ENCODE results near the gene ADAMTSL5. TPM values are rescaled to one million over a fixed set of nuclear protein-coding genes. Genes with fewer than 3 reads are reported as not detected.

The ADAMTSL5 gene
- total RNA-seq, 1 donor from 2014 or later, result 0.58 TPM

DNA sequence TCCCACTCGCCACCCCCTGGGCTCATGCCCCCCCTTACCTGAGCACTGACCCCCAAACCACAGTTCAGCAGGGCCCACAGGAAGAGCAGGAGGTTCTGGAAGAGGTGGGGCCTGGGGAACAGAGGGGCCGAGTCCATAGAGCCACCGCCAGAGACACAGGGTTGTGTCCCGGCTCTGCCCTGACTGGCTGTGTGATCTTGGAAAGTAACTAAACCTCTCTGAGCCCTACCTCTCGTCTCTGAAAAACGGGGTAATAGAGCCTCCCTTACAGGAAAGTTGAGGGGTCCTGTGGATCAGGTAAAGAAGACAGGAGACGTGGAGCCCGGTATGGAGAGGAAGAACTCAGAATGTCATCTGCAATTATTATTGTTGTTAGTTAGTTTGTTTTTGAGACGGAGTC lies 2.0 kb downstream of the ADAMTSL5 start:
- TF ChIP-seq CTCF (IDR thresholded peaks at IDR 0.05; ENCODE audit: insufficient read depth, low read length, poor library complexity, severe bottlenecking), result no peak
- no peak for DNase-seq (ENCODE audit: low read depth)
- Histone ChIP-seq H3K36me3 (ENCODE audit: control insufficient read depth, insufficient read depth, low read length) (no peaks in the 10 kb centered on the region), H3K4me3 (ENCODE audit: low read depth, low read length) (no peak overlapping the region), H3K27me3 (ENCODE audit: control insufficient read depth, insufficient read depth, low read length) (peaks cover 22% of the 10 kb centered on the region)

GRCh38 chr19:1510442-1510806 lies 2.4 kb downstream of the ADAMTSL5 start:
- H3K4me3 ChIP-seq (ENCODE audit: low read depth, low read length), result no peak overlapping the region
- H3K36me3 ChIP-seq (ENCODE audit: control insufficient read depth, insufficient read depth, low read length), result no peaks in the 10 kb centered on the region
- no peak for TF ChIP-seq CTCF (IDR thresholded peaks at IDR 0.05; ENCODE audit: insufficient read depth, low read length, poor library complexity, severe bottlenecking)
- peaks cover 26% of the 10 kb centered on the region for H3K27me3 ChIP-seq (ENCODE audit: control insufficient read depth, insufficient read depth, low read length)
- no peak for DNase-seq (ENCODE audit: low read depth)

DNA sequence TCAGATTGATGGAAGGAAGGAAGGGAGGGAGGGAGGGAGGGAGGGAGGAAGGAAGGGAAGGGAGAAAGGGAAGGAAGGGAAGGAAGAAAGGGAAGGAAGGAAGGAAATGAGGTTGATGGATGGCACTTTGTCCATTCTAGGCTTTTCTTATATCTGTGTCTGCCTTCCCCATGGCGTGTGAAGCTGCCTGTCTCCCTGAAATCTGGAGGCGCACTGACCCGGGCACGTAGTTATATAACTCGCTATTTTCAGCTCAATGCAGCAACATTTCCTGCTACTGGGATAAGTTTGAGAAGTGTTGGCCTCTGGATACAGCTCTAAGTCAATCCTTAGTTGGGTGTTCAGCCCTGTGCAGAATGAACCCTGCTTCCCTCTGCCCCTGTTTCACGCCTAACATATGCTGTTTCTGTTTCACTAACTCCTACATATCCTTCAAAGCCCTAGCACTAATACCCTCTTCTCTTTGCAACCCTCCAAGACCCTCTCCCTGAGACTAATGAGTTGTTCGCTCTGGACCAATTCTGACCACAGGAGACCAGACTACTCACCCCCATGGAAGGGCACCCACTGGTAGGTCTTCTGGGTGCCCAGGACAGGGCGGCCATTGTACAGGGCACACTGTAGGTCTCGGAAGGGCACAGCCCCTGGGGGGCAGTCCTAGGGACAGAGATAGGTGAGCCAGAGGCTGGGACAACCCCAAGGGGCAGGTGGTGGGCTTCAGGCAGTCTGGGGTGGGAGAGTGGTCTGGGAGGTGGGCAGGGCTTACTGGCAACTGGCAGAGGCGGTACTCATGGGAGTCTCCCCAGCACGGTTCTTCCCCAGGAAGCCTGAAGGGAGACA lies 3.0 kb downstream of the ADAMTSL5 start:
- no peak for DNase-seq (ENCODE audit: low read depth)
- no peak overlapping the region for H3K4me3 ChIP-seq (ENCODE audit: low read depth, low read length)

DNA sequence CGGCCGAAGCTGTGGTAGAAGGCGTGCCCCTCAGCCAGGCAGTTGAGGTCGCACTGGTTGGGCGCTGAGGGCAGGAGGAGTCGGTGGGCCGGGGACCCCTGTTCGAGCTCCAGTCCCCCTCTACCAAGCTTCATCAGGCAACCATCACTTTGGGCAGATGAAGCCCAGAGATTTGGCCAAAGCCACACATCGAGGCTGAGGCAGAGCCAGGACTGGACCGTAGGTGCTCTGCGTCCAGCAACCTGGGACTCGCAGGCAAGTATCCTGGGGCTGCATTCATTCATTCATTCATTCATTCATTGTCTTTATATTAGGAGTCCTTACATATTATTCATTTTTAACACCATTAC lies 4.3 kb downstream of the ADAMTSL5 start:
- TF ChIP-seq CTCF (IDR thresholded peaks at IDR 0.05; ENCODE audit: insufficient read depth, low read length, poor library complexity, severe bottlenecking), result no peak
- no peak for DNase-seq (ENCODE audit: low read depth)
- H3K36me3 ChIP-seq (ENCODE audit: control insufficient read depth, insufficient read depth, low read length), result no peaks in the 10 kb centered on the region
- peak overlapping the region; percentile 31 for H3K4me3 ChIP-seq (ENCODE audit: low read depth, low read length)
- peaks cover 26% of the 10 kb centered on the region for H3K27me3 ChIP-seq (ENCODE audit: control insufficient read depth, insufficient read depth, low read length)

More for the DNA sequence above, 3.0 kb downstream of the ADAMTSL5 start:
- TF ChIP-seq CTCF (IDR thresholded peaks at IDR 0.05; ENCODE audit: insufficient read depth, low read length, poor library complexity, severe bottlenecking), result no peak
- Histone ChIP-seq H3K27me3 (ENCODE audit: control insufficient read depth, insufficient read depth, low read length) (peaks cover 23% of the 10 kb centered on the region), H3K36me3 (ENCODE audit: control insufficient read depth, insufficient read depth, low read length) (no peaks in the 10 kb centered on the region)

DNA sequence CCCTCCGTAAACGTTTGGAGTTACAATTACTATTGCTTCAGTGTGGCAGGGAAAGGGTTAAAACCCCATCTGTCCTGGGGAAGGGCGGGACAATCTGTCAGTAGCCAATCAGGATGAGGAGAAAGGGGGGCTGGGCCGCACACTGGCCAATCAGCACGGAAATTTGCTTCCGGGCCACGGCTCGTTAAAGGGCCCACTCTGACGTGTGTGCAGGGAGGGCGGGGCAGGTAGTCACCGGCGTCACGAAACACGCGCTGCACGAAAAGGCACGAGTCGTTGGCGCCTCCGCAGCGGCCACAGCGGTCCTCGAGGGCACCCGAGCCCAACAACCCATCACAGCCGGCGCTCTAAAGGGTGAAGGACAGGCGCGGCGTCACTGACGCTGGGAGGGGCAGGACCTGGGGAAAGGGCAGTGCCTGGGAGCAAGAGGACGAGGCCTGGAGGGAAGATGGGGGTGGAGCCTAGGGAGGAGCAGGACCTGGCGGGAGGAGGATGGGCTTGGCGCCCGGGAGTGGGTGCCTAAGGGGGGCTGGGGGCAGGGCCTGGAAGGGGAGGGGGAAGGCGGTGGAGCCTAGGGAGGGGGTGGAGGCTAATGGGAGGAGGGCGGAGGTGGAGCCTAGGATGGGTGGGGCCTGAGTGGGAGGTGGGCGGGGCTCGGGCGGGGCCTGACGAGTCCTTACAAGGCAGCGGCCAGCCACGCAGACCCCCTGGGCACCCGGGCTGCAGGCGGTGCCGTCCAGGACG lies 4.9 kb downstream of the ADAMTSL5 start:
- TF ChIP-seq CTCF (IDR thresholded peaks at IDR 0.05; ENCODE audit: insufficient read depth, low read length, poor library complexity, severe bottlenecking), result no peak

More for the DNA sequence above, 4.9 kb downstream of the ADAMTSL5 start:
- Histone ChIP-seq H3K4me3 (ENCODE audit: low read depth, low read length) (peak overlapping the region; percentile 52), H3K36me3 (ENCODE audit: control insufficient read depth, insufficient read depth, low read length) (no peaks in the 10 kb centered on the region), H3K27me3 (ENCODE audit: control insufficient read depth, insufficient read depth, low read length) (peaks cover 32% of the 10 kb centered on the region)
- peak; percentile 67 for DNase-seq (ENCODE audit: low read depth)

Measured in kidney epithelial cell (primary cell).